ENCODE measurements around the gene GM2A.

GRCh38 chr5:151312756-151313324, 59.9 kb downstream of the GM2A start:
- TF ChIP-seq CTCF (IDR thresholded peaks at IDR 0.05) (no peak), EP300 (IDR thresholded peaks at IDR 0.05) (no peak), POLR2AphosphoS5 (IDR thresholded peaks at IDR 0.05) (no peak)
